Measurements from ENCODE around the gene PCBD1.
"Not testable (repeated sequence)": the region's sequence is repeated elsewhere in the genome, so short reads cannot be mapped to it uniquely, and the experiment has no call there.

The PCBD1 gene

GRCh38 chr10:70923696-70924095 is 35.3 kb upstream of the PCBD1 start:
- no peak for DNase-seq (ENCODE audit: low read depth in 1 of 2, low spot score in 1 of 2)

GRCh38 chr10:70921285-70921684 is 32.9 kb upstream of the PCBD1 start:
- no peak for TF ChIP-seq POLR2AphosphoS5 (IDR thresholded peaks at IDR 0.05; ENCODE audit: low read depth)
- TF ChIP-seq CTCF (IDR thresholded peaks at IDR 0.05; ENCODE audit: insufficient read depth, low read length): no peak
- TF ChIP-seq GABPA (IDR thresholded peaks at IDR 0.05; ENCODE audit: low read depth): no peak
- TF ChIP-seq SPI1 (IDR thresholded peaks at IDR 0.05; ENCODE audit: borderline replicate concordance, low read depth): no peak
- no peak for TF ChIP-seq REST (IDR thresholded peaks at IDR 0.05; ENCODE audit: insufficient replicate concordance, low read depth)
- H3K27me3 ChIP-seq (ENCODE audit: insufficient read depth, poor library complexity, severe bottlenecking): no peaks in the 10 kb centered on the region
- DNase-seq (ENCODE audit: low read depth in 1 of 2, low spot score in 1 of 2): no peak
- H3K27ac ChIP-seq (replicated peaks): no peak overlapping the region
- no peak overlapping the region for H3K4me3 ChIP-seq (replicated peaks; ENCODE audit: insufficient read depth, low read length)

More at GRCh38 chr10:70923696-70924095, 35.3 kb upstream of the PCBD1 start:
- Histone ChIP-seq H3K4me3 (replicated peaks; ENCODE audit: insufficient read depth, low read length) (no peak overlapping the region), H3K27me3 (ENCODE audit: insufficient read depth, poor library complexity, severe bottlenecking) (no peaks in the 10 kb centered on the region), H3K27ac (replicated peaks) (no peak overlapping the region)
- TF ChIP-seq GABPA (IDR thresholded peaks at IDR 0.05; ENCODE audit: low read depth) (no peak), CTCF (IDR thresholded peaks at IDR 0.05; ENCODE audit: insufficient read depth, low read length) (no peak), SPI1 (IDR thresholded peaks at IDR 0.05; ENCODE audit: borderline replicate concordance, low read depth) (no peak), REST (IDR thresholded peaks at IDR 0.05; ENCODE audit: insufficient replicate concordance, low read depth) (no peak), POLR2AphosphoS5 (IDR thresholded peaks at IDR 0.05; ENCODE audit: low read depth) (no peak)

GRCh38 chr10:70920519-70920918 is 32.2 kb upstream of the PCBD1 start:
- no peak for DNase-seq (ENCODE audit: low read depth in 1 of 2, low spot score in 1 of 2)
- no peak for TF ChIP-seq GABPA (IDR thresholded peaks at IDR 0.05; ENCODE audit: low read depth)
- TF ChIP-seq SPI1 (IDR thresholded peaks at IDR 0.05; ENCODE audit: borderline replicate concordance, low read depth): no peak
- TF ChIP-seq POLR2AphosphoS5 (IDR thresholded peaks at IDR 0.05; ENCODE audit: low read depth): no peak
- no peak for TF ChIP-seq REST (IDR thresholded peaks at IDR 0.05; ENCODE audit: insufficient replicate concordance, low read depth)
- TF ChIP-seq CTCF (IDR thresholded peaks at IDR 0.05; ENCODE audit: insufficient read depth, low read length): no peak
- no peak overlapping the region for H3K4me3 ChIP-seq (replicated peaks; ENCODE audit: insufficient read depth, low read length)
- H3K27ac ChIP-seq (replicated peaks): no peak overlapping the region
- H3K27me3 ChIP-seq (ENCODE audit: insufficient read depth, poor library complexity, severe bottlenecking): no peaks in the 10 kb centered on the region

- DNase-seq (ENCODE audit: low read depth in 1 of 2, low spot score in 1 of 2); H3K27ac ChIP-seq (replicated peaks); H3K27me3 ChIP-seq (ENCODE audit: insufficient read depth, poor library complexity, severe bottlenecking); H3K4me3 ChIP-seq (replicated peaks; ENCODE audit: insufficient read depth, low read length): not testable (repeated sequence)
Observed at GRCh38 chr10:70919906-70920305, 31.5 kb upstream of the PCBD1 start.
